HTERT RPE-1 (cell line): ENCODE data around the gene NOTCH4.

ENCODE experiments used
- in situ Hi-C: fragments of 300-500 bp; cut with MboI; formaldehyde crosslinking; loops from 4 replicates; pipeline ENCODE4 v1.14.3; 2020; ENCODE audit warnings: low sequenced_read_pairs

Gene NOTCH4

DNA sequence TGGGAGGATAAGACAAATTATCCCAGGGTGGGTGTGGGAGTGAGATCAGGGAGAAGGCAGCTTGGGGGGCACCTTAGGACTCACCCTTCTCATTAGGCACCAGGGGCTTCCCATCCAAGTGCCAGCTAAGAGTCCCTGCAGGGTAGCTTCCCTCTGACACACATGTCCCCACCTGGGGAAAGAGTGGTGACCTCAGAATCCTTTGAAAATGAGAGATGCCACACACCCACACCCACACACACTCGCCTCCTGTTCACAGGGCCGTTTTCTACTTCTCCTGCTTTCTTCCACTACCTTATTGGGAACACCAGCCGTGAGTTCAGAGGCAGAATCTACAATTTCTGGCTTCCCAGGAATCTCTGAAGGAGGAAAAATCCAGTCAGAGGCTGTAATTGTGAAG lies 40.8 kb downstream of the NOTCH4 start:
- in situ Hi-C loops: no loop called here

GRCh38 chr6:32182555-32182981 lies 41.3 kb downstream of the NOTCH4 start:
- in situ Hi-C loops: no loop called here

DNA sequence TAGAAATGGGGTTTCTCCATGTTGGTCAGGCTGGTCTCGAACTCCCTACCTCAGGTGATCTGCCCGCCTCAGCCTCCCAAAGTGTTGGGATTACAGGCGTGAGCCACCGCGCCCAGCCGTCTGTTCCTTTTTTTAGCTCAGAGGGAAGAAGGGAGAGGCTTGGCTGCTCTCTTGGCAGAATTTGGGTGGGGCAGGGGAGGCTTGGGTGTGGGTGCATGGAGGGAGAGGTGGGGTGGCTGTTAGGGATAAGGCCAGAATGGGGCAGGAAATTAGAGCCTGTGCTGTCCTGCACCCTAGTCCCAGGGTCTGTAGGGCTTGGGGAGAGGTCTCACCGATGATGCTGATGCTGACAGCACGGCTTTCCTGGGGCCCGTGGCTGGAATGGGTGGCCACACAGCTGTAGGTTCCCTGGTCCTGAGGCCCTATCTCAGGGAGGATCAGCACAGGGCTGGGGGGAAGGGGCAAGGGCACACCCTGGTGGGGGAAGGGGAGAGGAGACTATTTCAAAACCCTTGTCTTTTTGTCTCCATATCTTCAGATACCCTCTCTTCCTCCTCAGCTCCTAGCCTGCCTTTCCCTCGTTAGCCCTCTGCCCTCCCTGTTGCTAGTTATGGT lies 41.8 kb downstream of the NOTCH4 start:
- in situ Hi-C loops: no loop called here

GRCh38 chr6:32181148-32181702 lies 42.6 kb downstream of the NOTCH4 start:
- in situ Hi-C loops: no loop called here

GRCh38 chr6:32179766-32180405 lies 44.0 kb downstream of the NOTCH4 start:
- in situ Hi-C loops: no loop called here

DNA sequence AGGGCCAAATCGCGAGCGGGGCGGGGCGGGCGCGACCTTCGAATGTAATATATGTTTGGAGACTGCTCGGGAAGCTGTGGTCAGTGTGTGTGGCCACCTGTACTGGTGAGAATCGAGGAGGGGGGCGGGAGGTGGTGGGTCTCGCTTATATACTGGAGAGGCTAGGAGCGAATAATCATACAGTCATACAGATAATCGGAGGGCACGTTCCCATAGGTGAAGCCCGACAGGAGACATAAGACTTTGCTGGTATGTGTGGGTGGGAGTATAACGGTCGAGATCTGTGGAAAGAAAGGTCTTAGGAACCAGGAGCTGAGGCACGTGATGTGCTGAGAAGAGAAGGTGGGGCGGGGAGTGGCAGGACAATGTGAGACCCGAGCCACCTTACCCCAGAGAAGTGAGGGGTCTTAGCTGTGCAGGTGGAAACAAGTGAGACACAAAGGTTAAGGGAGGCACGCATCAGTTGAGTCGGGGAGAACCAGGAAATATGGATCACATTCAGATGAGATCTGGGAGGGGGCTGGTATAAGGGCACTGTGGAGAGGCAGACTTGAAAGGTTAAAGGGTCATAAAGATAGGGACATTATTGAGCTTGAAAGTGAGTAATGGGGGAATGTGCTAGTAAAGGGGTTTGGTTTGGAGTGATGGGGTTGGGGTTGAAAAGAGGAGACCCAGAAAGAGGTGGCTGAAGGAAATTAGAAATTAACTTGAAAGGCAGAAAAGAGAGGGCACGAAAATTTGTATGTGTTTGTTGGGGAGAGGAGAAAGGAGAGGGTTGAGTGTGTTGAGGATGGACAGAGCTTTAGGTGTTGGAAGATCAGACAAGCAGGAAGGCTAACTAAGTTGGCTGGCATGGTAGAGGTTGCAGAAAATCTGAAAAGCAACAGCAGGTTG lies 45.1 kb downstream of the NOTCH4 start:
- in situ Hi-C loops: no loop called here

- in situ Hi-C loops: no loop called here
Observed at GRCh38 chr6:32177788-32178546, 45.9 kb downstream of the NOTCH4 start, which contains the start of gene RNF5. RNF5 (plus strand) TSS chr6:32178405; CDS start chr6:32178512, 107 bp downstream.

DNA sequence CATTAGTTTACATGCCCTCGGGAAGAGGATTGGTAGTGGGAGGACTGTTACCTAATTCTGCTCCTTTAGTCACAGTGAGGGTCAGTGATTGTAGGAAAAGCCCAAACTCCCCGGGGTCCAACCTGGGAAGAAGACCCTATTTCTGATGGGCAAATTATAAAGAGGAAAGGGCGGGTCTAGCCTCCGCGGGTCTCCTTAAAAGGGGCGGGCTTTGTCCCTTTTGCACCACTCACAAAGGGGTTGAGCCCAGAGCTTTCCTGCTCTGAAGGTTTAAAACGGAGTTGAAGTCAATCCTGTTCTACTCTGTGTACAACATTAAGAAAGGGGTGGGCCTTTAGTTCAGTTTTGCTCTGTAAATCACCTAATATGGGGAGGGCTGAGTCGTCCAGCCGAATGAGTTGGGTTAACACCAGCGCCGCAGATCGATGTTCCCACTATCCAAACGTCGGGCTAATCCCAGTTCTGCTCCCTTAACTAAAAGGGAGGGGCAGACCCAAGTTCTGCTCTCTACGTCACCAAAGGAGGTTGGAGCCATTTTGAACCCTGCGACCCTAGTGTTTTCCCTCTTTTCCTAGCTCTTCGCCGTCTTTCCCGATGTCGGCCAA lies 46.6 kb downstream of the NOTCH4 start:
- in situ Hi-C loops: no loop called here

- in situ Hi-C loops: no loop called here
Observed at GRCh38 chr6:32176476-32177182, 47.2 kb downstream of the NOTCH4 start.

DNA sequence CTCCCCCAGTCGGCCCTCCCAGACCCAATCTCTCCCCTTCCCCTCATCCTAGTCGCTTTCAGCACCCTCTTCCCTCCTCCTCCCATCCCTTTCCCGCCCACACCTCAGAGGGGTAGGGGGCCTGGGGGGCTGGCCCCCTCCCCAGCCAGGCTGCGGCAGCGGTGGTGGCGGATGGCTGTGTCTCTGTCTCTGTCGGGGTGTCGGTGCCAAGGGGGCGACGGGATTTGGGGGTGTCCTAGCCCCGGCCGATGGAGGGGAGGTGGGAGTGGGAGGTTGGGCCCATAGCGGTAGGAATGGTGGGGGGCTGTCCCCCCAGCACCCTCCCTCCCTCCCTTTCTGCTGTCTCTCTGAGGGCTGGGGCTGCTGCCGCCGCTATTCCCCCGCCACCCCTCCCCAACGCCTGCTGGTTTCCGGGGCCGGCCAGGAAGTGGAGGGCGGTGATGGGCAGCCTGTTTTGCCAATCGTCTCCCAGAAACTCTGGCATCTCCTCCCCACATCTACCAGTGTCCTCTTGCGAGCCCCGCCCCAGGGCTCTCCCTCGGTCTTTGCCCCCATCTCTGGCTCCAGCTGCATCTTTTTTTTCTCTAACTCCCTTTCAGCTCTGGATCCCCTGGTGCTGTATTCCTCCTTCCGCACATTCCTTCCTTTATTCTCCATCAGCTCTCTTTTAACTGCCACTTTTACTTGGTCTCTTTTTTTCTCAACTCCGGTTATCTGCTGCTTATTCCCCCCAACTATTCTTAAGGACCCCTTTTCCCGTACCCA lies 48.0 kb downstream of the NOTCH4 start, which contains the start of gene AGPAT1:
Gene AGPAT1 (minus strand): TSS at position 374 of the 765 bp plus-strand sequence. CDS start 4,588 bp downstream, outside the sequence.
- in situ Hi-C loops: no loop called here

- in situ Hi-C loops: no loop called here
Observed at GRCh38 chr6:32175322-32175710, 48.6 kb downstream of the NOTCH4 start.

DNA sequence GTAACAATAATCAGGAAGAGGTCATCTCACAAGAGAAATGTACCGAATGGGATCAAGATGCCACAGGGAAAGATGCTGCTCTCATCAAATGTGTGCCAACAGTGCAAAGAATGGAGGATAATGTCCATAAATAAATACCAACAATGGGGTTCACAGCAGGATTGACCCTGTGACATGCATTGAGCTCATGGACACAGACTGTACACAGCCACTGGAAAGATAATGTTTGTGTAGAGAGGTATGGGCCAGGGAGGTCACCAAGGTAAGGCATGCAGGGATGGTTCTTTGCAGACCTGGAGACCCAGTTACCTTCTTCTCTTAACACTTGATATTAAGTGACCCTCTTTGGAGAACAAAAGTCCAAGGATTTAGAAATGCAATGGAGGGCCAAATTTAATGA lies 49.5 kb downstream of the NOTCH4 start:
- in situ Hi-C loops: no loop called here

- in situ Hi-C loops: no loop called here
Observed at GRCh38 chr6:32173051-32173727, 50.7 kb downstream of the NOTCH4 start.

DNA sequence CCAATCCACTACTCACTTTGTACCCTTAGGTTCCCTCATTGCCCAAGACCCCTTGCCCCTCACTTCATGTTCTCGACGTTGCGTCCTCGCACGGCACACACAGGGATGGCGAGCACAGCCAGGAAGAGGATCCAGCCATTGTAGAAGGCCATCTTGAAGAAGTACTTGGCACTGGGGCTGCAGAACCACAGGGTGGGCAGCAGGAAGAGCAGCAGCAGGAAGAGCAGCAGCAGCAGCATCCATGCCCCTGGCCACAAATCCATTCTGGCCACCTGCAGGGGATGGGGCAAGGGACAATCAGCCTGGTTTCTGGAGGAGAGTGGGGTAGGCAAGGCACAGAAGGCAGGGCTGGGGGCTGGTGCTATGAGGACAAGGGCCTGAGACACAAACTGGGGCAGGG lies 52.6 kb downstream of the NOTCH4 start:
- in situ Hi-C loops: no loop called here

DNA sequence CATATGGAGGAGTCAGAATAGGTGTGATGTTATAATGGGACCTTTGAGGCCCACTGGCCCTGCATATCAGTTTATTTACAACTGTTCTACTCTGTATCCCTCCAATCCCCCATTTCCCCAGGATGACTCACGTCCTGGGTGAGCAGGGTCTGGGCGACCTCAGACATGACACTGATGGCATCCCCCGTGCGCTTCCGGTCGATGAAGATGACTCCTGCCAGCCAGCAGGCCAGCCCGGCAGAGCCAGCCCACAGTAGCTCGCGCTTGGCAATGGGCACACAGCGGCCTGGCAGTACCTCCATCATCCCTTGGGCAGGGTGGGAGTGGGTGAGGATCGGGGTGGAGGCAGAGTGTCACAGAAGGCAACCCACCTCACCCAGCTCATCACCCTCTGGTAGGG lies 53.6 kb downstream of the NOTCH4 start:
- in situ Hi-C loops: no loop called here

DNA sequence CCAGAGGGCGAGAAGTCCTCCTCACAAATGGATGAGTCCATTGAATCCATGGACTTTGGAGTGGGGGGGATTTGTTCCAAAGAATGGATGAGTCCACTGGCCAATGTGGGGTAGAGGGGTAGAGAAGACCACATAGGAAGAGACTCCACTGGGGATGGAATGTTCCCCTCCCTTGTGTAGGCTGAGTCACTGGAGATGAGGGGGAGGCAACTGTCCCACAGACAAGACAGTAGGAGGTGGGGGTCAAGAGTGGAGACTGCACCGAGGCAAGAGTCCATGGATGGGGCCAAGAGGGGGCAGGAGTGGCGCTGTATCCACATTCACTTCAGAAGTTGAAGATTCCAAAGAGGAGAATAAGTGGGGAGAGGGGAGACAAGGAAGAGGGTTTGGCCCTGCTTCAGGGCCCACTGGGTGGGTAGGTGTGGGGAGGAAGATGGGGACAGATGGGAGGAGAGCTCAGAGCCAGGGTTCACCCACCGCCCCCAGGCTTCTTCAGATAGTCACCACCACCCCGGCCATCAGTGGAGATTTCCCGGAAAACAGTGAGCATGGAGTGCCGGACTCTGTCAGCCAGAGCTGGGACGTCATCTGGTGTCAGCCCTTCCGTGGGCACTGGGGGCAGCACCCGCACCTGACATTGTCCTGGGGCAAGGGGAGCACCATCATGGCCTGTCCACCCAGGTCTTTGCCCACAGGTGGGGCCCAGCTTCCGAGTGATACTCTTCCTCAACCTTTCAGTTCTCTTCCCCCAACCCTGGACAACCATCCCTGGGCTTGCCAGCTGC lies 54.9 kb downstream of the NOTCH4 start:
- in situ Hi-C loops: no loop called here

DNA sequence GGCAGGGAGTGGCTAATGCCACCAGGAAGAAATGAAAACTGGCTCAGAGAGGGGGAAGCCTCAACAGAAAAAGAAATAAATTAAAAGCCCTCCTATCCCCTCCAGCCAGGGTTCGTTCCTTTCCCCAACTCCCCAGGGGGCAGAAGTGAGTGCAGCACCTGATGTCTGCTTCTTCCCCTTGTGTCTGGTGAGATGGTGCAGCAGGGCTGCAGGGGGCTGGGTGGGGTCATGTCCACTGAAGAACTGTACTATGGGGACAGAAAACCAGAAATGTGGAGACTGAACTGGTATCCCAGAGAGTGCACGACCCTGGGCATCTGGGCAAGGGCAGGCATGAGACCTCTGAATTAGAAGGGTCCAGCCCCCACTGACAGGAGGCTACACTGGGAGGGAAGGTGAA lies 55.5 kb downstream of the NOTCH4 start:
- in situ Hi-C loops: no loop called here
